DND-41 (cell line): ENCODE results near the gene REM1.

ENCODE experiments used
- ATAC-seq: fragments of 200-7000 bp; cut with Tn5 transposase; 3 replicates; pipeline ENCODE4 v1.9.1; 2021; ENCODE audit warnings: low read depth; ENCODE audit not compliant: insufficient read depth
- DNase-seq: peaks from one replicate; pipeline ENCODE4 v3.0.0-alpha.2; 2020
- H2AFZ ChIP-seq: 2 replicates; pipeline ENCODE4 v1.6.0; 2012; ENCODE audit warnings: low read depth, low read length
- H3K27ac ChIP-seq: 2 replicates; pipeline ENCODE4 v1.5.1; 2012; ENCODE audit warnings: low read length, inconsistent platforms
- H3K27me3 ChIP-seq: fragments of 200-600 bp; sonication (generic); 2 replicates; pipeline ENCODE4 v1.6.0; 2012; ENCODE audit warnings: low read length, mild to moderate bottlenecking, inconsistent platforms; ENCODE audit not compliant: insufficient read depth, poor library complexity
- H3K36me3 ChIP-seq: 2 replicates; pipeline ENCODE4 v1.5.1; 2012; ENCODE audit warnings: low read length, inconsistent platforms; ENCODE audit not compliant: insufficient read depth
- H3K4me1 ChIP-seq: 2 replicates; pipeline ENCODE4 v1.5.1; 2012; ENCODE audit warnings: mild to moderate bottlenecking, low read length; ENCODE audit not compliant: insufficient read depth
- H3K4me2 ChIP-seq: 2 replicates; pipeline ENCODE4 v1.6.0; 2012; ENCODE audit warnings: mild to moderate bottlenecking, moderate library complexity, low read length, inconsistent platforms; ENCODE audit not compliant: insufficient read depth
- H3K4me3 ChIP-seq, 2 experiments: fragments of 200-600 bp in 1 of 2; shearing (Covaris generic) in 1 of 2; 2 replicates each; pipeline ENCODE4 v1.5.1; 2012 to 2016; ENCODE audit warnings: inconsistent platforms in 2 of 2, low read length in 2 of 2, mild to moderate bottlenecking in 2 of 2, low read depth in 1 of 2, moderate library complexity in 1 of 2
- H3K79me2 ChIP-seq: 2 replicates; pipeline ENCODE4 v1.6.0; 2012; ENCODE audit warnings: low read length, inconsistent platforms; ENCODE audit not compliant: insufficient read depth
- H3K9ac ChIP-seq: 2 replicates; pipeline ENCODE4 v1.6.0; 2012; ENCODE audit warnings: low read depth, mild to moderate bottlenecking, inconsistent platforms, low read length, moderate library complexity
- H3K9me3 ChIP-seq: 2 replicates; pipeline ENCODE4 v1.5.1; 2012; ENCODE audit warnings: low read length, moderate library complexity, mild to moderate bottlenecking, inconsistent platforms; ENCODE audit not compliant: insufficient read depth, severe bottlenecking
- H4K20me1 ChIP-seq: 2 replicates; pipeline ENCODE4 v1.6.0; 2012; ENCODE audit warnings: low read length; ENCODE audit not compliant: insufficient read depth
- CTCF ChIP-seq: IDR thresholded peaks from 2 replicates; pipeline ENCODE4 v1.5.1; 2012; ENCODE audit warnings: borderline replicate concordance, low read length, moderate library complexity, mild to moderate bottlenecking; ENCODE audit not compliant: poor library complexity, severe bottlenecking; ENCODE audit errors: extremely low read depth
- EZH2 ChIP-seq: IDR thresholded peaks from 3 replicates; pipeline ENCODE4 v1.6.1; 2012; ENCODE audit warnings: borderline replicate concordance, low read depth, mild to moderate bottlenecking, moderate library complexity, low read length, inconsistent platforms; ENCODE audit not compliant: severe bottlenecking

REM1 gene

GRCh38 chr20:31514154-31515071 lies 39.3 kb downstream of the REM1 start, which contains the start of gene HM13:
Gene HM13, plus strand, starts transcription at chr20:31514442. Its CDS starts 110 bp downstream, at chr20:31514552.
- ATAC-seq: peak; percentile 85
- Histone ChIP-seq H3K4me3 (peak within 1 kb of the TSS; percentile 50 to 78), H3K27ac (peak within 1 kb of the TSS; percentile 75), H4K20me1 (peaks cover 36% of the 10 kb centered on the region), H3K36me3 (peaks cover 31% of the 10 kb centered on the region), H3K9ac (peak within 1 kb of the TSS; percentile 67), H3K27me3 (no peaks in the 10 kb centered on the region), H3K9me3 (no peaks in the 10 kb centered on the region), H3K79me2 (peaks cover 48% of the 10 kb centered on the region), H2AFZ (peak within 1 kb of the TSS; percentile 85), H3K4me1 (peaks cover 35% of the 10 kb centered on the region), H3K4me2 (peak within 1 kb of the TSS; percentile 83)
- DNase-seq: peak; percentile 92
- TF ChIP-seq CTCF (peak; percentile 96), EZH2 (no peak)

GRCh38 chr20:31515072-31515774 lies 40.1 kb downstream of the REM1 start:
- Histone ChIP-seq H3K27me3 (no peaks in the 10 kb centered on the region), H3K4me2 (peak overlapping the region; percentile 83), H3K9ac (peak overlapping the region; percentile 67), H3K27ac (peak overlapping the region; percentile 75), H3K4me1 (peaks cover 36% of the 10 kb centered on the region), H2AFZ (peak overlapping the region; percentile 85), H3K36me3 (peaks cover 39% of the 10 kb centered on the region), H3K9me3 (no peaks in the 10 kb centered on the region), H3K79me2 (peaks cover 56% of the 10 kb centered on the region), H4K20me1 (peaks cover 42% of the 10 kb centered on the region), H3K4me3 (peak overlapping the region; percentile 50 to 78)
- TF ChIP-seq CTCF (no peak), EZH2 (no peak)
- no peak for DNase-seq
- no peak; the same call in 2 of the 3 replicates for ATAC-seq

- H3K4me1 ChIP-seq: peaks cover 36% of the 10 kb centered on the region
- peak overlapping the region; percentile 50 to 78; a peak in 3 of 4 replicates for H3K4me3 ChIP-seq
- DNase-seq (no peak), ATAC-seq (no peak)
- TF ChIP-seq EZH2: no peak
- TF ChIP-seq CTCF: no peak
- peaks cover 61% of the 10 kb centered on the region for H3K79me2 ChIP-seq
- peak overlapping the region; percentile 83 for H3K4me2 ChIP-seq
- no peaks in the 10 kb centered on the region for H3K9me3 ChIP-seq
- peak overlapping the region; percentile 75 for H3K27ac ChIP-seq
- H3K36me3 ChIP-seq: peaks cover 42% of the 10 kb centered on the region
- H2AFZ ChIP-seq: no peak overlapping the region
- H4K20me1 ChIP-seq: peaks cover 46% of the 10 kb centered on the region
- no peaks in the 10 kb centered on the region for H3K27me3 ChIP-seq
- H3K9ac ChIP-seq: peak overlapping the region; percentile 67
Observed at GRCh38 chr20:31515775-31516107, 40.7 kb downstream of the REM1 start.
